ENCODE measurements around the gene NHS.
A peak's percentile ranks its signal among the peaks of the same experiment; 100 is the strongest.

Gene NHS

DNA sequence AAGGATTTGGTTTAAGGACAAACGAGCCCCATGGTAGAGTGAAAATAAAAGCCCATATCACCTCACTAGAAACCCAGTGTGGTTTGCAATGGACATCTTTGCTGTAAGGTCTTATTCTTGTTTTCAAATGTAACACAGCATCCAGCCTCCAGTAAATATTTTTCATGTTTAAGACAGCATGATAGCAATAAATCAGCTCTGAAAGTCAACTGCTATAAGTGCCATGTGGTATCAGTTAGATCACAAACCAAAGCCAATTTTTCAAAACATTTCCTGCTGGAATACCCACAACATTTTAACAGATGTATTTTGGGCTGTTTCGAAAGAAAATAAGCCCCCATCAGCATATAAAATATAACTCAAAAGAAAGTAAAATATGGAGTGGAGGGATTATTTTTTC, 338.3 kb downstream of the NHS start:
- no peak overlapping the region for H3K4me3 ChIP-seq (ENCODE audit: low read depth in 1 of 2, low read length in 2 of 2)
- H3K9ac ChIP-seq (ENCODE audit: low read depth in 1 of 2, low read length in 2 of 2), result no peak overlapping the region
- H3K27ac ChIP-seq (ENCODE audit: low read depth, low read length), result no peak overlapping the region
- H3K9me3 ChIP-seq (ENCODE audit: control insufficient read depth in 1 of 2, low read length in 2 of 2), result no peaks in the 10 kb centered on the region
- no peaks in the 10 kb centered on the region for H3K36me3 ChIP-seq (ENCODE audit: control insufficient read depth in 1 of 2, insufficient read depth in 2 of 2, low read length in 2 of 2)
- H3K4me1 ChIP-seq (ENCODE audit: control insufficient read depth in 1 of 2, insufficient read depth in 2 of 2, low read length in 2 of 2), result no peaks in the 10 kb centered on the region
- H3K27me3 ChIP-seq (ENCODE audit: control insufficient read depth in 1 of 2, insufficient read depth in 2 of 2, low read length in 2 of 2), result no peaks in the 10 kb centered on the region

DNA sequence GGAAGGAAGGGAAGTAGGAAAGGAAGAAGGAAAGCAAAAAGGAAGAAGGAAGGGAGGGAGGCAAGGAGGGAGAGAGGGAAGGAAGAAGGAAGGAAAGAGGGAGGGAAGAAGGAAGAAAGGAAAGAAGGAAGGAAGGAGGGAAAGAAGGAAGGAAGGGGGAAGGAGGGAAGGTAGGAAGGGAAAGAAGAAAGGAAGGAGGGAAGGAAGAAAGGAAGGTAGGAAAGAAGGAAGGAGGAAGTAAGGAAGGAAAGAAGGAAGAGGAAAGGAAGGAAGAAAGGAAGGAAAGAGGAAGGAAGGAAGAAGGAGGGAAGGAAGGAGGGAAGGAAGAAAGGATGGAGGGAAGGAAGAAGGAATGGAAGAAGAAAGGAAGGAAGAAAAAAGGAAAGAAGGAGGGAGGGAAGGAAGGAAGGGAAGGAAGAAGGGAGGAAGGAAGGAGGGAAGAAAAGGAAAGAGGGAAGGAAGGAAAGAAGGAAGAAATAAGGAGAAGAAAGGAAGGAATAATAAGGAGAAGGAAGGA, 343.7 kb downstream of the NHS start:
- H3K27ac ChIP-seq (ENCODE audit: low read depth, low read length), result no peak overlapping the region
- no peaks in the 10 kb centered on the region for H3K4me1 ChIP-seq (ENCODE audit: control insufficient read depth in 1 of 2, insufficient read depth in 2 of 2, low read length in 2 of 2)
- no peaks in the 10 kb centered on the region for H3K27me3 ChIP-seq (ENCODE audit: control insufficient read depth in 1 of 2, insufficient read depth in 2 of 2, low read length in 2 of 2)
- no peaks in the 10 kb centered on the region for H3K9me3 ChIP-seq (ENCODE audit: control insufficient read depth in 1 of 2, low read length in 2 of 2)
- no peak overlapping the region for H3K4me3 ChIP-seq (ENCODE audit: low read depth in 1 of 2, low read length in 2 of 2)
- no peak overlapping the region for H3K9ac ChIP-seq (ENCODE audit: low read depth in 1 of 2, low read length in 2 of 2)
- H3K36me3 ChIP-seq (ENCODE audit: control insufficient read depth in 1 of 2, insufficient read depth in 2 of 2, low read length in 2 of 2), result no peaks in the 10 kb centered on the region

DNA sequence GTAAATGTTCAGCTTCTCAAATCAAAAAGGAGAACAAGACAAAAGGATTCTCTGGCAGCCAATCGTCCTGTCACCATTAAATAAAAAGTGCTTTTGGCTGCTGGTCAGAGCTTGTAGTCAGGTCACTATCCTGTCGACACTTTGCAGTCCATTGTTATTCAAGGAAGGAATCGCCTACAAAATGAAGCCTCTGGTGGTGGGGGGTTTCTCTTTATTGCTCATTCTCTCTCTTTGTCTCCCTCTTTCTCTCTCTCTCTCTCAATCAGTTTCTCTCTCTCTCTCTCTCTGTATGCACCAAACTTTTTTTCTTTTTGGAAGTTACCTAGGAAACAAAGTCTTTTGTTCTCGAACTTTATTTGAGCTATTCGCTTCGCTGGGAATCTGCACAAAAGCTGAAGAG, 344.7 kb downstream of the NHS start:
- H3K9ac ChIP-seq (ENCODE audit: low read depth in 1 of 2, low read length in 2 of 2), result no peak overlapping the region
- no peak overlapping the region for H3K27ac ChIP-seq (ENCODE audit: low read depth, low read length)
- no peak overlapping the region for H3K4me3 ChIP-seq (ENCODE audit: low read depth in 1 of 2, low read length in 2 of 2)
- H3K4me1 ChIP-seq (ENCODE audit: control insufficient read depth in 1 of 2, insufficient read depth in 2 of 2, low read length in 2 of 2), result no peaks in the 10 kb centered on the region
- H3K27me3 ChIP-seq (ENCODE audit: control insufficient read depth in 1 of 2, insufficient read depth in 2 of 2, low read length in 2 of 2), result no peaks in the 10 kb centered on the region
- no peaks in the 10 kb centered on the region for H3K36me3 ChIP-seq (ENCODE audit: control insufficient read depth in 1 of 2, insufficient read depth in 2 of 2, low read length in 2 of 2)
- no peaks in the 10 kb centered on the region for H3K9me3 ChIP-seq (ENCODE audit: control insufficient read depth in 1 of 2, low read length in 2 of 2)

DNA sequence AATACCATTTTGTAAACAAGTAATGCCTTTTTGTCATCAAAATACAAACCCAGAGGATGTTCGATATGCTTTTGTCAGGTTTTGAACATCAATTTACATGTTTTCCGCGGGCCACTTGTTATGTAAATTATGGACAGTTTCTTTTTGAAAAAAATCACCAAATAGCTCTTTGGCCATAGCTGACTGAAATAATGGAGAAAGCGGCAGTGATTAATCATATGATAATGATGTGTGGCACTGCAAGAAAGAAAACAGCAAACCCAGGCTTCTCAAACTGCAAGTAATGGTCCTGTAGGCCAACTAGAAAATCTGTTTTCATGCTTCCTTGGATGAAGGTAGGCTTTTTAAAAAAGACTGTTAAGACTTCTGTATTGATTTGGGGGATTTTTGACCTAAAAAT, 346.7 kb downstream of the NHS start:
- no peaks in the 10 kb centered on the region for H3K27me3 ChIP-seq (ENCODE audit: control insufficient read depth in 1 of 2, insufficient read depth in 2 of 2, low read length in 2 of 2)
- H3K9me3 ChIP-seq (ENCODE audit: control insufficient read depth in 1 of 2, low read length in 2 of 2), result no peaks in the 10 kb centered on the region
- no peak overlapping the region for H3K9ac ChIP-seq (ENCODE audit: low read depth in 1 of 2, low read length in 2 of 2)
- H3K4me3 ChIP-seq (ENCODE audit: low read depth in 1 of 2, low read length in 2 of 2), result no peak overlapping the region
- no peak overlapping the region for H3K27ac ChIP-seq (ENCODE audit: low read depth, low read length)
- peaks cover 0 to 4% of the 10 kb centered on the region in 2 donors for H3K36me3 ChIP-seq (ENCODE audit: control insufficient read depth in 1 of 2, insufficient read depth in 2 of 2, low read length in 2 of 2)
- H3K4me1 ChIP-seq (ENCODE audit: control insufficient read depth in 1 of 2, insufficient read depth in 2 of 2, low read length in 2 of 2), result no peaks in the 10 kb centered on the region

DNA sequence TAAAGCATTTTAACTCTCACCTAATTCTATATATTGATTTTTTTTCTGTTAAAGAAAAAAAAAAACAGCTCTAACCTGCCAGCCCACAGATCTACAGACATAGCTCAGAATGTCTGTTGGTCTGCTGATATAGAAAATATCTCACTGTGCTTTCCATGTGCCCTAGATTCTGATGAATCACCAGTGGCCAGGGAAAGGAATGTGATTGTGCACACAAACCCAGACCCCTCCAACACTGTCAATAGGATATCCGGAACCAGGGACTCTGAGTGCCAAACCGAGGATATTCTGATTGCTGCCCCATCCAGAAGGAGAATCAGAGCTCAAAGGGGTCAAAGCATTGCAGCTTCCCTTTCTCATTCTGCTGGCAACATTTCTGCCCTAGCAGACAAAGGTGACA, 350.2 kb downstream of the NHS start:
- Histone ChIP-seq H3K36me3 (ENCODE audit: control insufficient read depth in 1 of 2, insufficient read depth in 2 of 2, low read length in 2 of 2) (peaks cover 0 to 4% of the 10 kb centered on the region in 2 donors), H3K4me1 (ENCODE audit: control insufficient read depth in 1 of 2, insufficient read depth in 2 of 2, low read length in 2 of 2) (no peaks in the 10 kb centered on the region), H3K4me3 (ENCODE audit: low read depth in 1 of 2, low read length in 2 of 2) (no peak overlapping the region), H3K27ac (ENCODE audit: low read depth, low read length) (no peak overlapping the region), H3K27me3 (ENCODE audit: control insufficient read depth in 1 of 2, insufficient read depth in 2 of 2, low read length in 2 of 2) (no peaks in the 10 kb centered on the region), H3K9ac (ENCODE audit: low read depth in 1 of 2, low read length in 2 of 2) (no peak overlapping the region), H3K9me3 (ENCODE audit: control insufficient read depth in 1 of 2, low read length in 2 of 2) (no peaks in the 10 kb centered on the region)

DNA sequence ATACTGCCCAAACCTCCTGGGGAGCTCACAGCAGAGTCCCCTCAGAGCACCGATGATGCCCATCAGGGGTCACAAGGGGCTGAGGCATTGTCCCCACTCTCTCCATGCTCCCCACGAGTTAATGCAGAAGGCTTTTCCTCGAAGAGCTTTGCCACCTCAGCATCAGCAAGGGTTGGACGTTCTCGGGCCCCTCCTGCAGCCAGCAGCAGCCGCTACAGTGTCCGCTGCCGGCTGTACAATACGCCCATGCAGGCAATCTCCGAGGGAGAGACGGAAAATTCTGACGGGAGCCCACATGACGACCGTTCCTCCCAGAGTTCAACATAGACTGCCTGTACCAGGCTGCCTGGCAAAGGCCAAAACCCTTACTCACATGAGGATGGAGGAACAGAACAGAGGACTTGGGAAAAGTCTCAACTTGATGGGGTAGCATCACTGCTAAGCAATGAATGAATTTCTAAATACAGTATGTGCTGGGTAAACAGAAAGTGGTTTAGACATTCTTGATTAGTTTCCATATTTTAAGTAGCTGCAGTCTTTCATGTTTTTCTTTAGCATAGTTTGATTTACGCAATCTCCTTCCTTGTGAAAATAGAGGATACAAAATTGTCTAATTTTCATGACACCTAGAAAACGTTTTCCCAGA, 357.3 kb downstream of the NHS start:
- H3K9ac ChIP-seq (ENCODE audit: low read depth in 1 of 2, low read length in 2 of 2), result no peak overlapping the region
- no peak overlapping the region for H3K4me3 ChIP-seq (ENCODE audit: low read depth in 1 of 2, low read length in 2 of 2)
- no peaks in the 10 kb centered on the region for H3K27me3 ChIP-seq (ENCODE audit: control insufficient read depth in 1 of 2, insufficient read depth in 2 of 2, low read length in 2 of 2)
- no peaks in the 10 kb centered on the region for H3K36me3 ChIP-seq (ENCODE audit: control insufficient read depth in 1 of 2, insufficient read depth in 2 of 2, low read length in 2 of 2)
- no peak overlapping the region for H3K27ac ChIP-seq (ENCODE audit: low read depth, low read length)
- H3K9me3 ChIP-seq (ENCODE audit: control insufficient read depth in 1 of 2, low read length in 2 of 2), result no peaks in the 10 kb centered on the region
- H3K4me1 ChIP-seq (ENCODE audit: control insufficient read depth in 1 of 2, insufficient read depth in 2 of 2, low read length in 2 of 2), result no peaks in the 10 kb centered on the region

DNA sequence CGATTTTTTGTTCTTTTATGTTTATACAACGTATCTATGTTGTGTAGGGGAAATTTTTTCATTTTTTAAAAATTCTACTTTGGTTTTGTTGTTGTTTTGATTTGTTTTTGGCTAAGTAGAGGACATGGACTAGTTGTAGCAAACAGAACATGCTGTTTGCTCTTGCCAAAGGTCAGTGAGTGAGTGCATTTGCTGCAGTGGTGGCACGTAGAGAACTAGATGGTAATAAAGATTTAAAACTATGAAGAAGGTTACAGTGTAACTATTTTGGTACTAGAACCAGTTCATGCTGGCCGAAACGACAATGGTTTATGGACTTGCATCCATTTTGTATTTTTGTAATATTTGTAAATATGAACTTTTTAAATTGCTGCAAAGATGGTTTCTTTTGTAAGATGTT, 360.4 kb downstream of the NHS start:
- H3K4me3 ChIP-seq (ENCODE audit: low read depth in 1 of 2, low read length in 2 of 2), result no peak overlapping the region

DNA sequence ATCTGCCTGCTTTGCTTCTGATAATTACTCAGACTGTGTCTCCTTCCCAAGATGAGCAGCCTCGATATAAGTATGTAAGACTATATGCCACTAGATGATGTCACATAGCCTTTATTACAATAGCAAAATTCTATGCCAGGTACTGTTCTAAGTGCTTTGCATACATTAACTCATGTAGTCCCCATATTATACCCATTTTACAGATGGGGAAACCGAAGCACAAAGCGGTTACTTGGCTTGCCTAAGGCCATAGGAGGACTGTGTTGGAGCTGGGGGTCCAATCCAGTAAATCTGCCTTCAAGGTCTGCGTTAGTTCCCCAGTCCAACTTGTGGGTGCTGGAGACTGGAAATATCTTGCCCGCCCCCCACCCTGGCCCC, 361.5 kb downstream of the NHS start:
- Histone ChIP-seq H3K27me3 (ENCODE audit: control insufficient read depth in 1 of 2, insufficient read depth in 2 of 2, low read length in 2 of 2) (no peaks in the 10 kb centered on the region), H3K4me3 (ENCODE audit: low read depth in 1 of 2, low read length in 2 of 2) (peak overlapping the region; percentile 45 to 59), H3K4me1 (ENCODE audit: control insufficient read depth in 1 of 2, insufficient read depth in 2 of 2, low read length in 2 of 2) (no peaks in the 10 kb centered on the region), H3K9ac (ENCODE audit: low read depth in 1 of 2, low read length in 2 of 2) (peak overlapping the region; percentile 10 to 32), H3K9me3 (ENCODE audit: control insufficient read depth in 1 of 2, low read length in 2 of 2) (no peaks in the 10 kb centered on the region), H3K36me3 (ENCODE audit: control insufficient read depth in 1 of 2, insufficient read depth in 2 of 2, low read length in 2 of 2) (no peaks in the 10 kb centered on the region), H3K27ac (ENCODE audit: low read depth, low read length) (peak overlapping the region; percentile 39)

More for the DNA sequence above, 360.4 kb downstream of the NHS start:
- Histone ChIP-seq H3K27ac (ENCODE audit: low read depth, low read length) (no peak overlapping the region), H3K9ac (ENCODE audit: low read depth in 1 of 2, low read length in 2 of 2) (no peak overlapping the region), H3K27me3 (ENCODE audit: control insufficient read depth in 1 of 2, insufficient read depth in 2 of 2, low read length in 2 of 2) (no peaks in the 10 kb centered on the region), H3K4me1 (ENCODE audit: control insufficient read depth in 1 of 2, insufficient read depth in 2 of 2, low read length in 2 of 2) (no peaks in the 10 kb centered on the region), H3K36me3 (ENCODE audit: control insufficient read depth in 1 of 2, insufficient read depth in 2 of 2, low read length in 2 of 2) (no peaks in the 10 kb centered on the region), H3K9me3 (ENCODE audit: control insufficient read depth in 1 of 2, low read length in 2 of 2) (no peaks in the 10 kb centered on the region)

DNA sequence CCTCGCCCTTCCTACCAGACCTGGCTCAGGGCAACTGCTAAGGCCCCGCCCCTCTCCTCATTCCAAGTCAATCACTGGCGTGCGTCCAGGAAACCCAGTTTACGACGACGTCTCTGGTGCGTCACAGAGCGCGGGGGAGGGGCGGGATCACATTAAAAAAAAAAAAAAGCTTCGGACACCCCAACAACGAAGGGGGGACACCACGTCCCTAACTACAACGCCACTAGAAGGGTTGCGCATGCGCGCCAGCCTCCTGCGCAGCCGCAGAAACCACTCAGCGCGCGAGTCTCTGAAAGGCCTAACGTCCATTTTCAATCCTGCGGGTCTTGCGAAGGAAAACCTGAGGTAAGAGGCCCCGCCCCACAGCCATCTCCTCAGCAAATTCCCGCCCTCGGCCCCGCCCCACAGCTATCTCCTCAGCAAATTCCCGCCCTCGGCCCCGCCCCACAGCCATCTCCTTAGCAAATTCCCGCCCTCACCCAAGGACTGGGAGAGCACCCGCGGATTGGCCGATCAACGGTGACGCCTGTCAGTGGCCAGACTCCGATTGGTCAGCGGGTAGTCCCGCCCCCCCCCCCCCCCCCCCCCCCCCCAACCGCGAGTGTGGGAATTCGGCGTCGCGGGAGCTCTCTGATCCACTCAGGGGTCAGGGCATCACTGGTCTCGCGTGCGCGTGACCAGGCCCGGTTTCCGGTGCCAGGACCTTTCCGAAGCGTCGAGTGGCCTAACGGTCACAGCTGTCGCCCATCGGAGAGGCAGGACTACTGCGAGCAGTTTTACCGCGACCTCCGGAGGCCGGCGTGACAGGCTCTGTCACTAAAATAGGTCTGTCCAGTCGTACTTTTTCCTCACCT, 362.1 kb downstream of the NHS start, which contains the start of gene SCML1:
SCML1 (plus strand) TSS at position 638 of the 854 bp plus-strand sequence. CDS start 6,694 bp downstream, outside the sequence.
- no peaks in the 10 kb centered on the region for H3K4me1 ChIP-seq (ENCODE audit: control insufficient read depth in 1 of 2, insufficient read depth in 2 of 2, low read length in 2 of 2)
- peak within 1 kb of the TSS; percentile 88 for H3K27ac ChIP-seq (ENCODE audit: low read depth, low read length)
- no peaks in the 10 kb centered on the region for H3K27me3 ChIP-seq (ENCODE audit: control insufficient read depth in 1 of 2, insufficient read depth in 2 of 2, low read length in 2 of 2)

DNA sequence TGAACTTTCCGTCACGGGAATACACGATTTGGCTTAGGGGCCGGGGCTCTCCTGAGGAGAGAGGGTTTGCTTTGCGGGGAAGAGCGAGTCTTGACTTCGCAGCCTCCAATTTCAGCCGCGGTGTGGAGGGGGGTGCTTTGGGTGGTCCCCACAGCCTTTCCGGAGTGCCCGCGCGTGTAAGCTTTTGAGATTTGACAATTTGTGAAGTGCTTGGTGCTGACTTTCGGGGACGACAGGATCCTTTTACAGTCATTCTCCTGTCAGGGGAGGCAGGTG, 362.6 kb downstream of the NHS start:
- Histone ChIP-seq H3K27me3 (ENCODE audit: control insufficient read depth in 1 of 2, insufficient read depth in 2 of 2, low read length in 2 of 2) (no peaks in the 10 kb centered on the region), H3K9me3 (ENCODE audit: control insufficient read depth in 1 of 2, low read length in 2 of 2) (no peaks in the 10 kb centered on the region), H3K36me3 (ENCODE audit: control insufficient read depth in 1 of 2, insufficient read depth in 2 of 2, low read length in 2 of 2) (no peaks in the 10 kb centered on the region), H3K4me3 (ENCODE audit: low read depth in 1 of 2, low read length in 2 of 2) (peak overlapping the region; percentile 77 to 79), H3K27ac (ENCODE audit: low read depth, low read length) (peak overlapping the region; percentile 88), H3K9ac (ENCODE audit: low read depth in 1 of 2, low read length in 2 of 2) (peak overlapping the region; percentile 81 to 94), H3K4me1 (ENCODE audit: control insufficient read depth in 1 of 2, insufficient read depth in 2 of 2, low read length in 2 of 2) (peaks cover 0 to 3% of the 10 kb centered on the region in 2 donors)

More for the DNA sequence above, 362.1 kb downstream of the NHS start, which contains the start of gene SCML1:
- peak within 1 kb of the TSS; percentile 81 to 94 for H3K9ac ChIP-seq (ENCODE audit: low read depth in 1 of 2, low read length in 2 of 2)
- peak within 1 kb of the TSS; percentile 77 to 79 for H3K4me3 ChIP-seq (ENCODE audit: low read depth in 1 of 2, low read length in 2 of 2)
- no peaks in the 10 kb centered on the region for H3K36me3 ChIP-seq (ENCODE audit: control insufficient read depth in 1 of 2, insufficient read depth in 2 of 2, low read length in 2 of 2)
- no peaks in the 10 kb centered on the region for H3K9me3 ChIP-seq (ENCODE audit: control insufficient read depth in 1 of 2, low read length in 2 of 2)
